GM19351 (cell line): ENCODE results near the gene TCF3.
"Not testable (repeated sequence)": the region's sequence is repeated elsewhere in the genome, so short reads cannot be mapped to it uniquely, and the experiment has no call there.

ENCODE experiments used
- ATAC-seq: cut with Tn5 transposase; IDR thresholded peaks from one replicate; pipeline ENCODE4 v1.9.1; 2021; ENCODE audit warnings: mild to moderate bottlenecking, moderate library complexity; ENCODE audit not compliant: unreplicated experiment

Gene TCF3

DNA sequence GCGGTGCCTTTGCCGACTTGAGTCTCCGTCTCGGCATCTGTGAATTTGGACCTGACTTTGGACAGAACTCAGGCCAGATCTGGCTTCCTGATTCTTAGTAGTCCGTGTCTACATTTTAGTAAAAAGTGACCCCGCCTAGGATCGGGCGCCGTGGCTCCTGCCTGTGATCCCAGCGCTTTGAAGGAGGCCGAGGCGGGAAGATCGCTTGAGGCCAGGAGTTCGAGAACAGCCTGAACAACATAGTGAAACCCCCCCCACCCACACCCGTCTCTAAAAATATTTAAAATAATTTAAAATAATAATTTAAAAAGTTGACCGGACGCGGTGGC is 849 bp upstream of the TCF3 start:
- no peak for ATAC-seq

DNA sequence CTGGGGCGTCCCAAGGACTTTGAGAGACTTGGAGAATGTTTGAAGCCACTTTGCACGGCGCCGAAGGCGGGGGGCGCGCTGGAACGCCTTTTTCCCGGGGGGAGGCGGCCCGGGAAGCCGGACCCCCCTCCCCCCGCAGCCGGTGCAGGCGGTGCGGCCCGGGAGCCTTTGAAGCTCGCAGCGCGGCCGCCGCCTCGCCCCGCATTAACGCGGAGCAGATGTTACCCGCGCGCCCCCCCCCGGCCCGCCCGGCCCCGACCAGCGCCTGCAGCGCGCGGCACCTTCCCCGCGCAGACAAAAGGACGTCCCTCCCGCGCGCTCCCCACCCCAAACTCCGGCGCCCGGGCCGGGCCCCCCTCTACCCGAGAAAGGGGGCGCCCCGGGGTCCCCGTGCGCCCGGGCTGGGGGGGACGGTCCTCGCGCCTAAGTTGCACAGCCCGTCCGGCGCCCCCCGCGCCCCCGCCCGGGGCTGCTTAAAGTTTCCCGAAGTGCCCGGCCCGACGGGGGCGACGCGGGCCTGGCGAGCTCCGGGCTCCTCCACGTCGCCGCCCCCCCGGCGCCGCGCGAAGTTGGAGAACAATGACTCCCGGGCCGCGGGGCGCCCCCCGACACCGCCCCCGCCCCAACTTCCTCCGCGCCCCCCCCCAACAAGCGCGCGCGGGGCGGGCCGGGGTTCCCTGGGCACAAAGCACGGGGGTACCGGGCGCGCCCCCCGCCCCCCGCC is 685 bp downstream of the TCF3 start:
- no peak for ATAC-seq

DNA sequence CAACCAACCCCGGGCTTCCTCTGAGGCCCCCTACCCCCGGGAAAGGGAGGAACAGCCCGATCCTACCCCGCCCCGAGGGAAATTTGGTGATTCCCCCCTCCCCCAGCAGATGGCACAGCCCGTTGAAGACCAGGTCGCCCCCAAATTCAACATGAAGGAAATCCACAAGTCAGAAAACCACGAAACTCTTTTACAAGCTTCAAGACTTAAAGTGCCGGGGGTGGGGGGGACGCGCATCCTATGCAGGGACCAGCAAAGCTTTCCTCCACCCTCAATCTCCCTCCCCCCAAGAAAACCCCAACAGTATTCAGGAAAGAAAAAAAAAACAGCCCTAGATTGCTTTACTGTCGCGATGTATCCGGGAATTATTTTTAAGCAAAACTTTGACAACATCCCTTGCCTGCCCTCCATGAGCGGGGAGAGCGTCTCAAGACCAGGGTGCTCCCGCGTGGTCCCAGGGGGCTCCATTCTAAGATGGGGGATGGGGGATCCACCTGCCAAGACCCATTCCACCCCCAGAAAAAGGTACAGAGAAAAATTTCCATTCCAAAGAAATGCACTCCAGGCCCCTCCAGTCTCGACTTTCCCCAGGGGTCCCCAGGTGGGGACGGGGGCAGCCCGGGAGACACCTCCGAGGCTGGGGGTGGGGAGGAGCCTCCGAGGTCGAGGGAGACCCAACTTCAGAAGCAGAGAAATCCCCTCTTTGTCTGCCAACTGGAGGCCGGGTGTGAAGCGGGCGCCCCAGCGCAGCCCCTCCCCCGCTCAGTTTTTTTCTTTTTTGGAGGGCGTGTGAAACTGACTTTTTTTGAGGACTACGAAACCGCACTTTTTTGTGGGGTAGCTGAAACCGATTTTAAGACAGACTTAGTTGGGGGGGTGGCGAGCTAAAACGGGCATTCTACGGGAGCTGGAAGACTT is 1.5 kb downstream of the TCF3 start:
- ATAC-seq = no peak

DNA sequence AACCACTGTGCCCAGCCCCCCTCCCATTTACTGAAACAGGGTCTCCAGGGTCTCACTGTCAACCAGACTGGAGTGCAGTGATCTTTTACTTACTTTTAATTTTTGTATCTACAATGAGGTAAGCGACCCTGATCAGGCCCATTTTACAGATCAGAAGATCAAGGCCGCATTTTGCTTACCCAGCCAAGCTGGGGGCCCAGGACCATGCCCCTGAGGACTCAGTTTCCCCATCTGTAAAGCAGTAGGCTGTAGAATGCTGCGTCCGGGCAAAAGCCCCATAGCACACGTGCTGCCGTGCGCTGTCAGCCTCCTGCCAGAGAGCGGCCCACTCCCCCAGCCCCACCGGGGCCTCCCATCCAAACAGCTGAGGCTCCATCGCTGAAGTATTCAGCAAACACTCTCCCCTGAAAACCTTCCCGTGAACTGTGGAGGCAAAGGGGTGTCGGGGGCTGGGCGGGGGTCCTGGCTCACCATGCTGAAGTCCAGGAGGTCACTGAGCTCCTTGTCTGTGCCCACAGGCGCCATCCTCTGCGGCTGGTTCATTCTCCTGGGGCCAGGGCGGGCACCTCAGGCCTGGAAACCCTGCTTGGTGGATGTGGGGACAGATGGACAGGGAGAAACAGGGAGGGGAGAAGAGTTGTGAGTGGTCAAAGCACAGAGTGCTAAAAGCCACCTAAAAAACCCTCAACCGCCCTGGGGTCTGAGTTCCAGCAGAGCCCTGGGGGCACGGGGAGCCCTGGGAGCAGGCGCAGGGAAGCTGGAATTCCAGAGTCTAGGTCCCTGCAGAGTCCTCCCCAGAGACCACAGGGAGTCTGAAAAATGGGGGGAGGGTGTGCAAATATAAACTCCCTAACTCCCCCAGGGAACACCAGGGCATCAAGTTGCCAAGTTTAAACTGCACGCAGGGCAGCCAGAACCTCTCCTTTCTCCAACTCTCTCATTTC is 2.4 kb downstream of the TCF3 start:
- no peak for ATAC-seq

DNA sequence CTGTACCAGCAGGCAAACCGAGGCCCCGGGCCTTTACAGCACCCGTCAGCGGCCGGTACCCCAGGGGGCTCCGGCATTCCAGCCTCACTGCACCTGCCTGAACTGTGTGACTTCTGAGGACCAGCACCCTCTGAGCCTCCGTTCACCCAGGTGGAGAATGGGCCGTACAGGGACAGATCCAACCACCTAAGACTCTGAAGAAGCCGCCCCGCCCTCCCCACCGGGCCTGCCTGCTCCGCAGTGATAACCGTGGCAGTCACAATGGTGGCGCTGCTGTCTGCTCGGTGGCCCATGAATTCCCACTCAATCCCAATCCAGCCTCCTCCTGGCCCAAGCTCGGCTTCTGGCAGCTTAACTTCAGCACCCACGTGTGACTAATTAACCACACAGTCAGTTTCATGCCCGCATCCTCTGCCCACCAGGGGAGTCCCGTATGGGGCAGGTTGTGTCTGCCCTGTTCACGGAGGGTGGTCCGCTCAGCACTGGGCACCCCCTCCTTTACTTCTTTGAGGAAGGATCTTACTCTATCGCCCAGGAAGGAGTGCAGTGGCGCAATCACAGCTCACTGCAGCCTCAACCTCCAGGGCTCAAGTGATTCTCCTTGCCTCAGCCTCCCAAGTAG is 3.4 kb downstream of the TCF3 start:
- ATAC-seq = no peak

DNA sequence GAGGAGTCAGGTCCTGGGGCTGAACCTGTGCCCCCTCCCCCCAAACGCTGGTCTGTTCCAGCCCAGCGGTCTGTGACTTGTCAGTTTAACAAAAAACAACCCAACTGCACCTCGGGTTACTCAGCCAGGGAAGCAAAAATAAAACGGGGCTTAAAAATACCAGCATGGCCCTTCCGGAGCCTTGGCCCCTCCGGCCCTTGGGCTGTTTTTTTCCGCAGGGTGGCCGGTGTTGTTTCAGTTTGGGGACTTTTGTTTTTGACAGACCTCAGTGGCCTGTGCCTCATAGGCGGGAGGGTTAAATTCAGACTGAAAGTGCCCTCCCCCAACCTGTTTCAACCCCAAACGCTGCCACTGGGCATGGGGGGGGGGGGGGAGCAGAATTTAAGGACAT is 4.0 kb downstream of the TCF3 start:
- peak; percentile 28 for ATAC-seq

DNA sequence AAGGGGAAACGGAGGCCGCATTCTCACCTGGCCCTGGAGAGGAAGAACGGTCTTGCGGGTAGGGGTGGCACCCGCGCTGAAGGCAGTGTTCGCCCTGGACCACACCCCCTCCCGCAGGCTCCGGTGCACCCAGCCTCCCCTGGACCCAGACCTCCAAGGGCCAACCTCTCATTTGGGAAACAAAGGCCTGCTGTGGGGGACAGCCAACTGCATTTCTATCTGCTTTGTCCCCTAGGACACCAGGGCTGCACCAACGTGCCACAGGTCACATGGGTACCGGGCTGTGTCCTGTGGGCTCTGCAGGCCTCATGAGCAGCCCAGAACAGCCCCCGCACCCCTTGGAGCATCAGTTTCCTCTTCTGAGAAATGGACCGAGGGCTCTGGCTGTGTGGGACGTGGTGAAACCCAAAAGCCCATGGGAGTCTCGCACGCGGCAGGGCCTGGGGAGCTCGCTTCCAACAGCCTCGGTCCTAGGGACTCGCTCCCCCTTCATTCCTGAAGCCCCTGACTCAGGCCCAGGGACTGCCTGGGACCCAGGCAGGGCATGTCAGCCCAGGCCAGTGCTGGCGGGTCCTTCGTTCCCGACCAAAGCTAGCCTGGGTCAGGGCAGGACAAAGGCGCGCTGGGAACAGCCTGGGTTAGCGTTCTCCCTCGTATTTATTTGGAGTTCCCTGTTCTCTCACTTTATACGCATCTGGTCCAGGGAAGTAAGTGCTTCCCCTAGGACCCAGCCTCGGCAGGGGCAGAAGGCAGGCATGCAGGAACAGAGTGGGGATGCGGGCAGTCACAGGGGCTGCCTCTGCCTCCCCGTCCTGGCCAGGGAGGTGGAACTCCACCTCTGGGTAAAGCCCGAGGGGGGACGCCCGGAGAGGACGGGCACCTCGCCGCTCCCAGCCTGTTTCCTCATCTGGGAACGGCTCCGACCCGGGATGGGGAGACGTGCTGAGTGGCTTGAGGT is 4.6 kb downstream of the TCF3 start:
- no peak for ATAC-seq

DNA sequence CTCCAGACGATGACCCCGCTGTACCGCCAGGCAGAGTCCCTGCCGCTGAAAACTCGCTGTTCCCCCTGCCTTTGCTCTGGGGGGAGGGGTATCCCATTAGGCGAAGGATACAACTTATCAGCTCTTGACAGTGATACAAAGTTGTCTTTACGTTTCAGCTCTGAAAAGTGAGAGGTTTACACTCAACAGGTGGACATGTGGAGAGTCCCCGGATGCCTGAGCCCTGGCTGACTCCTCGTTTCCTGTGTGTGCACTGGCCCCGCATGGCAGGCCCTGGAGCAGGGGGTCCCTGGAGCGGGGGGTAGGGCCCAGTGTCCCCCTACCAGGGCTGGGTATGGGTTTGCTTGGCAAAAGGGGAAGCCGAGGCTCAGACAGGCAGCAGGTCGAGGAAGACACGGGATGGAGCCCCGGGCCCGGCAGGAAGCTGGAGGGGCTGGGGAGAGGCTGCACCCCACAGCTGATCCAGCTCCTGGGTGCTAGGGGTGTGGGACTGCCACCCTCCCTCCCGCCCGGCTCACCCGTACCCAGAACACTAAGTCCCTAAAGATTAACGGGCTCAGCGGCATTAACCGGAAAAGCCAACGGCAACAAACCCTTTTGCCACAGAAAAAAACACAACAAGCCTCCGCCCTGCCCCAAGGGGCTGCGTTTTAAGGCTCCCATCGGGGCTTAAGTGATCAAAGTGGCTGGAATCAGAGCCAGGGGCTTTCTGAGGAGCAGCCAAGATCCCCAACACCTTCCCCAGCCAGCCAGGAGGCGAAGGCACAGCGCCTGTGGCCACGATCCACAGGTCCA is 5.6 kb downstream of the TCF3 start:
- ATAC-seq = no peak

DNA sequence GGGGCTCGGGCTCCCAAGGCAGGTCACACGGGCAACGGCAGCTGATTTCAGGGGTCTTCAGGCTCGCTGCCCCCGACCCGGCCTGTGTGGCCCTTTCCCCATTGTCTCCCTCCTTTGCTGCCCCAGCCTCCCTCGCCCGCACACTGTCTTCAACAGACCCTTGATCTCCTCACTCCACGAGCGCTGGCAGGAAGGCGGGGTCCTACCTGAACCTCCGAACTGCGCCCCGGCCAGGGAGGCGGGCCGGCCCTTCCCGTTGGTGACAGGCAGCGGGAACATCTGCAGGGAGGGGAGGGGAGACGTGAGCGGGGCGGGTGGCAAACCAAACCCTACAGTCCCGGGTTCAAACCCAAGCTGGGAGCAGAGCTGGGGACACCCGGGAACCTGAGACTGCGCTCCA is 6.3 kb downstream of the TCF3 start:
- ATAC-seq = no peak

DNA sequence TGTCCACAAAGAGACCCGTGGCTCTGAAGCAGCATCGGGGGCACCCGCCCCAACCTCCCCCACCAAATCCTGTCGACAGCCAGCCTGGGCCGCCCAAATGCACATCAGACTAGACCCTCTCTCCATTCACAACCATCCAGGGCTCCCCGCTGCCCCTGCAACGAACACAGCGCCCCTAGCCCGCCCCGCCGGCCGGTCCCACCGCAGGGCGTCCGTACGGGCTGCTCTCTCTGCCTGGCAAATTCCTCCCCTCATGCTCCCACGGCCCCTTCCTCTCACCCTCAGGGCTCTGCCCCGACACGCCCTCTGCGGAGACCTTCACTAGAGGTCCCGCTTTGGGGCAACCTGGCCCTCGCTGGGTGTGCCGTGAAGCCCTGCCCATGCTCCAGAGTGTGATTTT is 7.1 kb downstream of the TCF3 start:
- ATAC-seq = no peak

DNA sequence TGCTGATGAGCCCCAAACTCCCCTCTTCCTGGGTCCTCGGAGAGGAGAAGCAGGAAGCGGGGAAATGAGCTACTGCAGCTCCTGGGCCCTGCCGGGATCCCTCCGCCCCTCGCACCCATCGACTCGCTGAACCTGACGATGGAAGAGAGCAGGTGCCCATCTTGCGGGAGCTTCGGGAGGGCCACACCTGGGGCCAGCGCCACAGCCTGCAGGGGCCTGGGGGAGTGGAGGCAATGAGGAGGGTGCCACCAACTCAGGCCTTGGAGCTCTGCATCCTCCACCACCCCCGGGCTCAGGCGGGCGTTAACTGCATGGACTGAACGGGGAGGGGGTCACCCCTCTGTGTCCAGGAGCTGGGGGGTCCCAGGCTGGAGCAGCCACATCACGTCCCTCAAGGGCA is 8.3 kb downstream of the TCF3 start:
- no peak for ATAC-seq

DNA sequence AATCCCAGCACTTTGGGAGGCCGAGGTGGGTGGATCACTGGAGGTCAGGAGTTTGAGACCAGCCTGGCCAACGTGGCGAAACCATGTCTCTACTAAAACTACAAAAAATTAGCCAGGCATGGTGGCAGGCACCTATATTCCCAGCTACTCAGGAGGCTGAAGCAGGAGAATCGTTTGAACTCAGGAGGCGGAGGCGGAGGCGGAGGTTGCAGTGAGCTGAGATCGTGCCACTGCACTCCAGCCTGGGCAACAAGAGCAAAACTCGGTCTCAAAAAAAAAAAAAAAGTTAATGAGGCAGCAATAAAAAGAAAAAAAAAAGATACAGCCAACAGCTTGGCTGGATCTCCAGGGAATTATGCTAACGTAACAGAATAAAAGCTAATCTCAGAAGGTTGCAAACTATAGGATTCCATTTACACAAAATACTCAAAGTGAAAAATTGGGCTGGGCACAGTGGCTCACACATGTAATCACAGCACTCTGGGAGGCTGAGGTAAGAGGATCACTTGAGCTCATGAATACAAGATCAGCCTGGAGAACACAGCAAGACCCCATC is 11.4 kb downstream of the TCF3 start:
- not testable (repeated sequence) for ATAC-seq

DNA sequence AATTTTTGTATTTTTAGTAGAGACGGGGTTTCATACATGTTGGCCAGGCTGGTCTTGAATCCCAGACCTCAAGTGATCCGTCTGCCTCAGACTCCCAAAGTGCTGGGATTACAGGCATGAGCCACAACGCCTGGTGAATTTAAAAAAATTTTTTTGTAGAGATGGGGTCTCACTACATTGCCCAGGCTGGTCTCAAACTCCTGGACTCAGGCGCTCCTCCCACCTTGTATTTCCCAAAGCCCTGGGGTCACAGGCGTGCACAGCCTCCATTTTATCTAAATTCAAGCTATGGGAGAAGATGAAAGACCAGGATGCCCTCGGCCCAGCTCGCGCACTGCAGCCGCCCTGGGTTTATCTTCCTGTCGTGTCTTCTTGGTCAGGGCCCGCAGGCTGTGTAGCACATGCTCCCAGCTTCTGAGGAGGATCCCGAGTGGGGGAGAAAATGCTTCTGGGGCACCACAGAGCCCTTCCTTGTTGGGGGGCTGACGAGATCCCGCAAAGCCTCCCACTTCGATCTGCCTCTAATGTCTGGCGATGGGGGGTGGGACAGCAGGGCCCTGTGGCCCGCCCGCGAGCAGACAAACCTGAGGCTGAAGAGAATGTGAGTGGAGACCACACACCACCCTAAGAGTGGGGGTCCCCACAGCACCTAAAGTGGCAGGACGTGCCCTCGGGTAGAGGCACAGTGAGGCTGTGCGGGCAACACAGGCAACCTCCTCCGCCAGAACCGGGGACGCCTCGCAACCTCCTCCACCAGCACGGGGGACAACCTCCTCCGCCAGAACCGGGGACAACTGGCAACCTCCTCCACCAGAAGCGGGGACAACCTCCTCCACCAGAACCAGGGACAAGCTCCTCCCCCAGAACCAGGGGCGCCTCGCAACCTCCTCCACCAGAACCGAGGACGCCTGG is 15.8 kb downstream of the TCF3 start:
- no peak for ATAC-seq

DNA sequence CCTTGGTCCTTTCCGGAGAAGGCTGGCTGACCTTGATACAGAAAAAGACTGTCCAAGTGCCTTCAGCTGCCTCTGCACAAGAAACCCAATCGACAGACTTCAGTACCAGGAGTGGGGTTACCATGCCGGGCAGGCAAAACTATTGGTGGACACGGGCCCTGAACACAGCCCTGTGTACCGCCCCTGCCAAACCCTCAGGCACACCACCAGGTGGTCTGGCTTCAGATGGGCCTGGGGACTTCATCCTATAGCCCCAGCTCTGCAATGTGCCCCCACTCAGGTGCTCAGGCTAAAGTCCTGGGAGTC is 17.5 kb downstream of the TCF3 start:
- no peak for ATAC-seq

DNA sequence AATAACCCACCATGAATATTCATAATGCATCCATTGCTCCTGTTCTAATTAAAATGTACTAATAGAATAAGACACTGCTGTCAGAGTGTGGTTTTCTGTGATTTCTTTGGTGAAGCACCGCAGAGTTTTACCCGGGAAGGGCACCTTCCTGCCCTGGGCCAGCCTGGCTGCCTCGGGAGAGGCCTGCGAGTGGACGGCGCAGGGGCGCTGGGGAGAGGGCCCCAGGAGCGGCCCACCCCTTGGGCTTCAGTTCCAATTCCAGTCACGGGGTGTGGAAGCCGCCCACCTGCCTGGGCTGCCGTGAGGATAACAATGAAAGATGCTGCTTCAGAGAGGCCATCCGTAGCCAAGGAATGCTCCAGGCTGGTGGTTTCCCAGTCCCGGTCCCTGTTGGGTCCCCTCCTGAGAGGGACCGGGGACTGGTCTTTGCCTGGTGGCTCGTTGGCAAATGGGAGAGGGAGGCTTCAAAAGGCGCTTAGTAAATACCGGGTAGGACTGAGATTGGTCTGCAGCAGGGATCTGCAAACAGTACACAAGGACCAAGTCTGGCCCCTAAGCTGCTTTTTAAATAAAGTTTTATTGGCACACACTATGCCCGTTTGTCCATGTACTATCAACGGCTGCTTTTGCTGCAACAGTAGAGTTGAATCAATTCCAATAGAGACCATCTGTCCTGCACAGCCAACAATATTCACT is 18.0 kb downstream of the TCF3 start:
- ATAC-seq = no peak

DNA sequence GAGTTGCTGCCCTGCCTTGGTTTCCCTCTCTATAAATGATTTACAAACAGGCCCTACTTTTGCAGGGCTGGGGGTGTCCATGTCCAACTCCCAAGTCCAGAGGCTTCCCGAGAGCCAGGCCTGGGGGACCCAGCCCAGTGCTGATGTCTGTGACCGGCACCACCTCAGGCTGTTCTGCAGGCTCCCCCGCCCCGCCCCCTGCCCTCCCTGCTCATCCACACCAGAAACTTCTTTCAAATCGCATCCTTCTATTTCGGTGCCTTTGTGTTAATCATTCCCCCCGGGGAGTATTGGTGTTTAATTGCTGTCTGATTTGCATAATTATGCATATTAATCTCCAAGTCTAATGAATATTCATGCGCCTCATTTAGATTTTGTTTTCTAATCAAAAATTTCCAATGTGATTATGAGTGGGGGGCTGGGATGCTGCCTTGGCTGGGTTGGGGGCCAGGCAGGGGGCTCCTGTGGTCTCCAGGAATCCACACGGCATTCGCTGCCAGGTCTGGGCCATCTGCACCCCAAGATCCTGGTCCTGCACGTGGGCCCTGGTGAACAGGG is 19.1 kb downstream of the TCF3 start:
- no peak for ATAC-seq
